ENCODE measurements around the gene LMO1. TPM values are rescaled to one million over a fixed set of nuclear protein-coding genes. Genes with fewer than 3 reads are reported as not detected.

LMO1 gene
- total and polyA plus RNA-seq, 2 of the 8 experiments (the other 6 are each of a cell fraction or from before 2014, with no cell fraction given), result 0.17 TPM; not detected in 1

DNA sequence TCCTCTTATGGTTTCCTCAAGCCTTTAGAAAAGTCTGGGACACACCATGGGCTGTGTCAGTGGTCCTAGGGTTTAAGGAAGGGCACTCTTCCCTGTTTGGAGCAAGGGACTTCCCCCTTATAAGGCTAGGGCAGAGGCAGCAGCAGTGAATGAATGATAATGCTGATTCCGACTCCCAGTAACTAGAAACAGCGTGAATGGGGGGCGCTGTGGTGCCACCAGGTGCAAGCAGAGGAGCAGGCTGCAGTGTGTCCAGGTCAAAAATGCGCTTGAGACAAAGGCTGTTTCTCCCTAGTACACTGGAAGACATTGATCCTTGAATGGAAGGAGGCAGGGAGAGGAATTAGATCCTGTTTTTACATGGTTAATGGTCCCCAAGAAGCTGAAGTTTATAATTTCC, 83.2 kb downstream of the LMO1 start (continued):
- TF ChIP-seq, protein P1, sequence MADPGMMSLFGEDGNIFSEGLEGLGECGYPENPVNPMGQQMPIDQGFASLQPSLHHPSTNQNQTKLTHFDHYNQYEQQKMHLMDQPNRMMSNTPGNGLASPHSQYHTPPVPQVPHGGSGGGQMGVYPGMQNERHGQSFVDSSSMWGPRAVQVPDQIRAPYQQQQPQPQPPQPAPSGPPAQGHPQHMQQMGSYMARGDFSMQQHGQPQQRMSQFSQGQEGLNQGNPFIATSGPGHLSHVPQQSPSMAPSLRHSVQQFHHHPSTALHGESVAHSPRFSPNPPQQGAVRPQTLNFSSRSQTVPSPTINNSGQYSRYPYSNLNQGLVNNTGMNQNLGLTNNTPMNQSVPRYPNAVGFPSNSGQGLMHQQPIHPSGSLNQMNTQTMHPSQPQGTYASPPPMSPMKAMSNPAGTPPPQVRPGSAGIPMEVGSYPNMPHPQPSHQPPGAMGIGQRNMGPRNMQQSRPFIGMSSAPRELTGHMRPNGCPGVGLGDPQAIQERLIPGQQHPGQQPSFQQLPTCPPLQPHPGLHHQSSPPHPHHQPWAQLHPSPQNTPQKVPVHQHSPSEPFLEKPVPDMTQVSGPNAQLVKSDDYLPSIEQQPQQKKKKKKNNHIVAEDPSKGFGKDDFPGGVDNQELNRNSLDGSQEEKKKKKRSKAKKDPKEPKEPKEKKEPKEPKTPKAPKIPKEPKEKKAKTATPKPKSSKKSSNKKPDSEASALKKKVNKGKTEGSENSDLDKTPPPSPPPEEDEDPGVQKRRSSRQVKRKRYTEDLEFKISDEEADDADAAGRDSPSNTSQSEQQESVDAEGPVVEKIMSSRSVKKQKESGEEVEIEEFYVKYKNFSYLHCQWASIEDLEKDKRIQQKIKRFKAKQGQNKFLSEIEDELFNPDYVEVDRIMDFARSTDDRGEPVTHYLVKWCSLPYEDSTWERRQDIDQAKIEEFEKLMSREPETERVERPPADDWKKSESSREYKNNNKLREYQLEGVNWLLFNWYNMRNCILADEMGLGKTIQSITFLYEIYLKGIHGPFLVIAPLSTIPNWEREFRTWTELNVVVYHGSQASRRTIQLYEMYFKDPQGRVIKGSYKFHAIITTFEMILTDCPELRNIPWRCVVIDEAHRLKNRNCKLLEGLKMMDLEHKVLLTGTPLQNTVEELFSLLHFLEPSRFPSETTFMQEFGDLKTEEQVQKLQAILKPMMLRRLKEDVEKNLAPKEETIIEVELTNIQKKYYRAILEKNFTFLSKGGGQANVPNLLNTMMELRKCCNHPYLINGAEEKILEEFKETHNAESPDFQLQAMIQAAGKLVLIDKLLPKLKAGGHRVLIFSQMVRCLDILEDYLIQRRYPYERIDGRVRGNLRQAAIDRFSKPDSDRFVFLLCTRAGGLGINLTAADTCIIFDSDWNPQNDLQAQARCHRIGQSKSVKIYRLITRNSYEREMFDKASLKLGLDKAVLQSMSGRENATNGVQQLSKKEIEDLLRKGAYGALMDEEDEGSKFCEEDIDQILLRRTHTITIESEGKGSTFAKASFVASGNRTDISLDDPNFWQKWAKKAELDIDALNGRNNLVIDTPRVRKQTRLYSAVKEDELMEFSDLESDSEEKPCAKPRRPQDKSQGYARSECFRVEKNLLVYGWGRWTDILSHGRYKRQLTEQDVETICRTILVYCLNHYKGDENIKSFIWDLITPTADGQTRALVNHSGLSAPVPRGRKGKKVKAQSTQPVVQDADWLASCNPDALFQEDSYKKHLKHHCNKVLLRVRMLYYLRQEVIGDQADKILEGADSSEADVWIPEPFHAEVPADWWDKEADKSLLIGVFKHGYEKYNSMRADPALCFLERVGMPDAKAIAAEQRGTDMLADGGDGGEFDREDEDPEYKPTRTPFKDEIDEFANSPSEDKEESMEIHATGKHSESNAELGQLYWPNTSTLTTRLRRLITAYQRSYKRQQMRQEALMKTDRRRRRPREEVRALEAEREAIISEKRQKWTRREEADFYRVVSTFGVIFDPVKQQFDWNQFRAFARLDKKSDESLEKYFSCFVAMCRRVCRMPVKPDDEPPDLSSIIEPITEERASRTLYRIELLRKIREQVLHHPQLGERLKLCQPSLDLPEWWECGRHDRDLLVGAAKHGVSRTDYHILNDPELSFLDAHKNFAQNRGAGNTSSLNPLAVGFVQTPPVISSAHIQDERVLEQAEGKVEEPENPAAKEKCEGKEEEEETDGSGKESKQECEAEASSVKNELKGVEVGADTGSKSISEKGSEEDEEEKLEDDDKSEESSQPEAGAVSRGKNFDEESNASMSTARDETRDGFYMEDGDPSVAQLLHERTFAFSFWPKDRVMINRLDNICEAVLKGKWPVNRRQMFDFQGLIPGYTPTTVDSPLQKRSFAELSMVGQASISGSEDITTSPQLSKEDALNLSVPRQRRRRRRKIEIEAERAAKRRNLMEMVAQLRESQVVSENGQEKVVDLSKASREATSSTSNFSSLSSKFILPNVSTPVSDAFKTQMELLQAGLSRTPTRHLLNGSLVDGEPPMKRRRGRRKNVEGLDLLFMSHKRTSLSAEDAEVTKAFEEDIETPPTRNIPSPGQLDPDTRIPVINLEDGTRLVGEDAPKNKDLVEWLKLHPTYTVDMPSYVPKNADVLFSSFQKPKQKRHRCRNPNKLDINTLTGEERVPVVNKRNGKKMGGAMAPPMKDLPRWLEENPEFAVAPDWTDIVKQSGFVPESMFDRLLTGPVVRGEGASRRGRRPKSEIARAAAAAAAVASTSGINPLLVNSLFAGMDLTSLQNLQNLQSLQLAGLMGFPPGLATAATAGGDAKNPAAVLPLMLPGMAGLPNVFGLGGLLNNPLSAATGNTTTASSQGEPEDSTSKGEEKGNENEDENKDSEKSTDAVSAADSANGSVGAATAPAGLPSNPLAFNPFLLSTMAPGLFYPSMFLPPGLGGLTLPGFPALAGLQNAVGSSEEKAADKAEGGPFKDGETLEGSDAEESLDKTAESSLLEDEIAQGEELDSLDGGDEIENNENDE (IDR thresholded peaks at IDR 0.05; ENCODE audit: insufficient replicate concordance, low read length), result no peak
- TF ChIP-seq RXRA (IDR thresholded peaks at IDR 0.05; ENCODE audit: insufficient read depth, low read depth, low read length) (no peak), ASH2L (IDR thresholded peaks at IDR 0.05; ENCODE audit: low read length) (peak; percentile 55), SUZ12 (IDR thresholded peaks at IDR 0.05; ENCODE audit: low read length) (no peak), TCF12 (IDR thresholded peaks at IDR 0.05; ENCODE audit: low read depth, low read length) (peak; percentile 61; the same call in 1 of the 2 replicates), CREB1 (IDR thresholded peaks at IDR 0.05) (0 out of 2 replicates have a peak, but pooled peaks have one; percentile 13), CHD1 (IDR thresholded peaks at IDR 0.05; ENCODE audit: low read depth, low read length) (no peak), RNF2 (IDR thresholded peaks at IDR 0.05; ENCODE audit: borderline replicate concordance, low read depth, low read length, missing control alignments, poor library complexity, severe bottlenecking) (no peak)
- TF ChIP-seq, protein P2, sequence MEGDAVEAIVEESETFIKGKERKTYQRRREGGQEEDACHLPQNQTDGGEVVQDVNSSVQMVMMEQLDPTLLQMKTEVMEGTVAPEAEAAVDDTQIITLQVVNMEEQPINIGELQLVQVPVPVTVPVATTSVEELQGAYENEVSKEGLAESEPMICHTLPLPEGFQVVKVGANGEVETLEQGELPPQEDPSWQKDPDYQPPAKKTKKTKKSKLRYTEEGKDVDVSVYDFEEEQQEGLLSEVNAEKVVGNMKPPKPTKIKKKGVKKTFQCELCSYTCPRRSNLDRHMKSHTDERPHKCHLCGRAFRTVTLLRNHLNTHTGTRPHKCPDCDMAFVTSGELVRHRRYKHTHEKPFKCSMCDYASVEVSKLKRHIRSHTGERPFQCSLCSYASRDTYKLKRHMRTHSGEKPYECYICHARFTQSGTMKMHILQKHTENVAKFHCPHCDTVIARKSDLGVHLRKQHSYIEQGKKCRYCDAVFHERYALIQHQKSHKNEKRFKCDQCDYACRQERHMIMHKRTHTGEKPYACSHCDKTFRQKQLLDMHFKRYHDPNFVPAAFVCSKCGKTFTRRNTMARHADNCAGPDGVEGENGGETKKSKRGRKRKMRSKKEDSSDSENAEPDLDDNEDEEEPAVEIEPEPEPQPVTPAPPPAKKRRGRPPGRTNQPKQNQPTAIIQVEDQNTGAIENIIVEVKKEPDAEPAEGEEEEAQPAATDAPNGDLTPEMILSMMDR (IDR thresholded peaks at IDR 0.05; ENCODE audit: control extremely low read depth in 1 of 3, insufficient read depth in 1 of 3, low read depth in 1 of 3, low read length in 3 of 3), result peak; percentile 35 to 60 (median 54)
